Uterus (tissue), 4 donors: Measurements from ENCODE around the gene CERS1. TPM values are rescaled to one million over a fixed set of nuclear protein-coding genes. Genes with fewer than 3 reads are reported as not detected.
"Not testable (repeated sequence)": the region's sequence is repeated elsewhere in the genome, so short reads cannot be mapped to it uniquely, and the experiment has no call there.

ENCODE experiments used
- DNase-seq, 2 donors: peaks; one replicate each; pipeline ENCODE4 v3.0.0-alpha.2; 2019 to 2020
- H3K27ac ChIP-seq, 2 donors: fragments of 200-600 bp; sonication (generic); 1 replicate in 1 of 2; 2 replicates in 1 of 2; pipeline ENCODE4 v1.5.1; 2016 to 2018
- H3K27me3 ChIP-seq, 2 donors: fragments of 200-600 bp; sonication (generic); one replicate each; pipeline ENCODE4 v1.5.1; 2018 to 2019; ENCODE audit warnings: control low read depth in 1 of 2
- H3K36me3 ChIP-seq, 2 donors: fragments of 200-600 bp; sonication (generic); one replicate each; pipeline ENCODE4 v1.5.1; 2019; ENCODE audit warnings: control low read depth in 1 of 2
- H3K4me1 ChIP-seq, 2 donors: fragments of 200-600 bp; sonication (generic); one replicate each; pipeline ENCODE4 v1.5.1; 2018 to 2019; ENCODE audit warnings: control low read depth in 1 of 2
- H3K4me3 ChIP-seq, 2 donors: fragments of 200-600 bp; sonication (generic); 1 replicate in 1 of 2; 2 replicates in 1 of 2; pipeline ENCODE4 v1.5.1; 2018 to 2019; ENCODE audit warnings: mild to moderate bottlenecking in 1 of 2
- H3K9me3 ChIP-seq, 2 donors: fragments of 200-600 bp; sonication (generic); one replicate each; pipeline ENCODE4 v1.5.1; 2019; ENCODE audit warnings: control low read depth in 1 of 2
- POLR2A ChIP-seq, 2 donors: fragments of 450-650 bp; IDR thresholded peaks; one replicate each; pipeline ENCODE4 v1.6.1; 2016; ENCODE audit warnings: antibody characterized with exemption in 2 of 2, mild to moderate bottlenecking in 1 of 2, moderate library complexity in 1 of 2
- intact Hi-C: fragments of 100-400 bp; cut with DNase I; formaldehyde crosslinking; loops from one replicate; pipeline ENCODE4 v1.15.1; 2023; ENCODE audit warnings: low total_unique reads
- total RNA-seq, 4 donors: library from RNA; depleted of rRNA in 3 of 4; stranded (reverse); fragments of >200 nt in 3 of 4; gene quantifications; one replicate each; pipeline versions ENCODE4 v1.1.0 to v1.2.4, GENCODE V29; 2014 to 2023
- TF ChIP-seq, protein P1 (sequence below), 4 experiments: fragments of 200-600 bp in 2 of 4; fragments of 450-650 bp in 2 of 4; sonication (generic) in 2 of 4; IDR thresholded peaks; one replicate each; pipeline ENCODE4 v1.5.1; 2016 to 2019; ENCODE audit warnings: antibody characterized with exemption in 4 of 4, mild to moderate bottlenecking in 2 of 4, moderate library complexity in 1 of 4
- donor health status: DM: yes; HTN: yes; CAD: no.

The CERS1 gene
- total RNA-seq, 4 donors from 2014 or later = 0.30 to 4.9 TPM; not detected in 2

DNA sequence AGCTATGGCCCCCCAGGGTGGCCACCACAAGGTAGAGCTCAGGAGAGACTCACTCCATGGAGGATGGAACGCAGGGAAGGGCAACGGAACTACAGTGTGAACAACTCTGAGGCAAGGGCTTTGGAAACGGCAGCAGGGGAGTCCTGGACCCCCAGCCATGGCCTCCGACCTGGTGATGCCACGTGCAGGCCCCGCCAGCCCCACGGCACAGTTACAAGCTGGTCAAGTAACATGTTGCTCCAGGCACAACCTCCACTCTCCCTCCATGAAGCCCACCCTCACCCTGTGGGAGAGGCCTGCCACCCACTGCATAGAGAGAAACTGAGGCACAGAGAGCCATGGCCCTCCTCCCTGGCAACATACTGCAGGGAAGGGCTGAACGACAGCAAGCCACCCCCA is 9.1 kb upstream of the CERS1 start:
- intact Hi-C loops = no loop called here
- Histone ChIP-seq H3K27ac (no peak overlapping the region), H3K9me3 (no peaks in the 10 kb centered on the region), H3K4me3 (no peak overlapping the region), H3K4me1 (no peaks in the 10 kb centered on the region), H3K27me3 (no peaks in the 10 kb centered on the region), H3K36me3 (no peaks in the 10 kb centered on the region)
- TF ChIP-seq, protein P1, sequence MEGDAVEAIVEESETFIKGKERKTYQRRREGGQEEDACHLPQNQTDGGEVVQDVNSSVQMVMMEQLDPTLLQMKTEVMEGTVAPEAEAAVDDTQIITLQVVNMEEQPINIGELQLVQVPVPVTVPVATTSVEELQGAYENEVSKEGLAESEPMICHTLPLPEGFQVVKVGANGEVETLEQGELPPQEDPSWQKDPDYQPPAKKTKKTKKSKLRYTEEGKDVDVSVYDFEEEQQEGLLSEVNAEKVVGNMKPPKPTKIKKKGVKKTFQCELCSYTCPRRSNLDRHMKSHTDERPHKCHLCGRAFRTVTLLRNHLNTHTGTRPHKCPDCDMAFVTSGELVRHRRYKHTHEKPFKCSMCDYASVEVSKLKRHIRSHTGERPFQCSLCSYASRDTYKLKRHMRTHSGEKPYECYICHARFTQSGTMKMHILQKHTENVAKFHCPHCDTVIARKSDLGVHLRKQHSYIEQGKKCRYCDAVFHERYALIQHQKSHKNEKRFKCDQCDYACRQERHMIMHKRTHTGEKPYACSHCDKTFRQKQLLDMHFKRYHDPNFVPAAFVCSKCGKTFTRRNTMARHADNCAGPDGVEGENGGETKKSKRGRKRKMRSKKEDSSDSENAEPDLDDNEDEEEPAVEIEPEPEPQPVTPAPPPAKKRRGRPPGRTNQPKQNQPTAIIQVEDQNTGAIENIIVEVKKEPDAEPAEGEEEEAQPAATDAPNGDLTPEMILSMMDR (IDR thresholded peaks at IDR 0.05) = no peak
- no peak for TF ChIP-seq POLR2A (IDR thresholded peaks at IDR 0.05)
- DNase-seq = no peak

DNA sequence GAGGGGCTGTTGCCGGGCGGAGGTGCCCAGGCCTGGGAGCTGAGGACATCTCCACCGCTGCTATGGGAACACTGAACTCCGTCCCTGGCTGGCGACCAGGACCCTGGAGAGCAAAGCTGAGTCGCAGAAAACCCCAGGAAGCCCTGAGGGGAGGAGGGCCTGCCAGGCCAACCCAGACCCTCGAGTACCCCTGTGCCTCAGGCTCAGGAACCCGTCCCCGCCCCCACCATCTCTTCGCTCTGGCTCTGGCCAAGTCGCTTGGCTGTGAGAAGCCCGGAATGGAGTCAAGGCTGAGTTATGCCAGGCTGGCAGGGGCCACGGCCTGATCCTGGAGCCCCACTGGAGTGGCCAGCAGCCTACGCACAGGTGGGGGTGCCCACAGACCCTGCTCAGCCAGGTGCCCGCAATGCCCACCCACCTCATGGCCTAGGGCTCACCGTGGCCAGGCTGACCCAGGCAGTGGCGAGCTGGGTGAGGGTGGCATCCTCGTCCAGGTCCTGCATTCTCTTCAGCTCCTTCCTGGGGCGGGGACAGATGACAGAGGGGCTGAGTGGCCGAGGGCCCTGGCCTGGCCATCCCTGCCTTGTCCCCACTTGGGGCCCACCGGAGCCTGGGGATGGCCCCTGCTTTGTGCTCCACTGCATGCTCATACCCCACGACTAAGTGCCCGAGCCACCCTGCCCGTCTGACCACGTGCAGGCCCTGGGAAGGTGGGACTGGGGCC is 8.5 kb upstream of the CERS1 start:
- Histone ChIP-seq H3K27ac (no peak overlapping the region), H3K4me1 (no peaks in the 10 kb centered on the region), H3K36me3 (no peaks in the 10 kb centered on the region), H3K27me3 (no peaks in the 10 kb centered on the region), H3K4me3 (no peak overlapping the region), H3K9me3 (no peaks in the 10 kb centered on the region)
- intact Hi-C loops = no loop called here
- no peak for DNase-seq
- TF ChIP-seq POLR2A (IDR thresholded peaks at IDR 0.05) = no peak
- TF ChIP-seq, protein P1 (IDR thresholded peaks at IDR 0.05) = no peak

DNA sequence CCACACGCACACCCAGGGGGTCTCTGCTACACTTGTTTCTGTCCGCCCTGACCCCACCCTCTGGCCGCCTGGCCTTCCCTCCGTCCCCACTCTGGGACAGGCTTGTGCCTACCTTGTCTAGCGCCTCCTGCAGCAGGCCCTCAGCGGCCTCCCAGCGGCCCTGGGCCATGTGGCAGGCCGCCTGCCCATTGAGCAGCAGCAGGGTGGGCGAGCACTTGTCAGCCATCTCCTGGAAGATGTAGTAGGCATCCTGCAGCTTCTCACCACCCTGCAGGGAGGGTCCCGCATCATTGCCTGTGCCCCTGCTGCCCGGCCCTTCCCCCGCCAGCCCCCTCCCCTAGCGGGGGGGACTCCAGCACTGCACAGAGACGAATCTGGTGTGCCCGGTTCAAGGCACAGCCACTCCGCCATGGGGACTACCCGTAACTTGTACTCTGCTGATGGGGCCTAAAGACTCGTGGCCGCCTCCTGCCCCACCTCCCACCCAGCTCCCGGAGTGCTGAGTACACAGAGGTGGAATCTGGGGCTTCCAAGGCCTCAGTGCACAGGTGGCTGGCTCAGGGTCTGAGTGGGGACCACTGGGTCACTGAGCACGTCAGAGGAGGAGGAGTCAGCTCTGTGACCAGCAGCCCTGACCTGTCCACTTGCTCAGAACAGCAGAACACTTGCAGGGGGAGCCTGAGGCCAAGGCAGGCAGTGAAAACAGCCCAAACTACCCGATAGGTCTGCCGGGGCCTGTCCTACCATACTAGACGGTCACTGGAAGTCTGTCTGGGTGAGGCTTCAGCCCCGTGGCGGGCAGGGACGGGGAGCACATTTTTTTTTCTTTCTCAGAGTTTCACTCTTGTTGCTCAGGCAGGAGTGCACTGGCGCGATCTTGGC is 7.4 kb upstream of the CERS1 start:
- intact Hi-C loops = no loop called here
- Histone ChIP-seq H3K4me3 (no peak overlapping the region), H3K4me1 (no peaks in the 10 kb centered on the region), H3K9me3 (no peaks in the 10 kb centered on the region), H3K36me3 (no peaks in the 10 kb centered on the region), H3K27me3 (no peaks in the 10 kb centered on the region), H3K27ac (no peak overlapping the region)
- TF ChIP-seq POLR2A (IDR thresholded peaks at IDR 0.05) = no peak
- TF ChIP-seq, protein P1 (IDR thresholded peaks at IDR 0.05) = no peak
- DNase-seq = no peak

DNA sequence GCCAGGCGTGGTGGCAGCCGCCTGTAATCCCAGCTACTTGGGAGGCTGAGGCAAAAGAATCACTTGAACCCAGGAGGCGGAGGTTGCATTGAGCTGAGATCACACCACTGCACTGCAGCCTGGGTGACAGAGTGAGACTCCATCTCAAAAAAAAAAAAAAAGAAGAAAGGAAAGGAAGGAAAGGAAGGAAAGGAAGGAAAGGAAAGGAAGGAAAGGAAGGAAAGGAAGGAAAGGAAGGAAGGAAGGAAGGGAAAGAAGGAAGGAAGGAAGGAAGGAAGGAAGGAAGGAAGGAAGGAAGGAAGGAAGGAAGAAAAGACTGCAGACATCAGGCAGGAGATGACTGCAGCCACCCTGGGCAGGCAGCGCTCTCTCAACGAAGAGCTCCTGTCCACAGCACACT is 6.6 kb upstream of the CERS1 start:
- H3K27ac ChIP-seq, H3K4me3 ChIP-seq, H3K9me3 ChIP-seq, intact Hi-C loops, DNase-seq, H3K36me3 ChIP-seq, H3K4me1 ChIP-seq, H3K27me3 ChIP-seq: not testable (repeated sequence)

DNA sequence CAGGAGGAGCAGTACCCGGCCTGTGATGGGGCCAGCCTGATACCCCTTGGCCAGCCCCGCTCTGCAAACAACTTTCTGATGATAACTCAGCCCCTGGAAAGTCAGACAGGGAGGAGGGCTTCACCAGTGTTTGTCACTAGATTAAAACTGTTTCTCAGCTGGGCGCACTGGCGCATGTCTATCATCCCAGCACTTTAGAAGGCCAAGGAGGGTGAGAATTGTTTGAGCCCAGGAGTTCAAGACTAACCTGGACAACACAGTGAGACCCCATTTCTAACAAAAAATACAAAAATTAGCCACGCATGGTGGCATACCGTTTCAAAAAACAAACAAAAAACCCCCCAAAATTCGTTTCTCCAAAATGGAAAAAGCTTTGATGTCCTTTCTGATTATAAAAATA is 5.5 kb upstream of the CERS1 start:
- no peak for TF ChIP-seq POLR2A (IDR thresholded peaks at IDR 0.05)
- TF ChIP-seq, protein P1 (IDR thresholded peaks at IDR 0.05) = no peak
- intact Hi-C loops = no loop called here
- DNase-seq = no peak
- Histone ChIP-seq H3K27ac (no peak overlapping the region), H3K9me3 (no peaks in the 10 kb centered on the region), H3K4me3 (no peak overlapping the region), H3K27me3 (no peaks in the 10 kb centered on the region), H3K4me1 (peaks cover 0 to 3% of the 10 kb centered on the region in 2 donors), H3K36me3 (no peaks in the 10 kb centered on the region)
